GM21515 (cell line): ENCODE results near the gene DHRS13.
"Not testable (repeated sequence)": the region's sequence is repeated elsewhere in the genome, so short reads cannot be mapped to it uniquely, and the experiment has no call there.

Experiments
- ATAC-seq: cut with Tn5 transposase; IDR thresholded peaks from one replicate; pipeline ENCODE4 v1.9.1; 2021; ENCODE audit not compliant: unreplicated experiment

The DHRS13 gene

DNA sequence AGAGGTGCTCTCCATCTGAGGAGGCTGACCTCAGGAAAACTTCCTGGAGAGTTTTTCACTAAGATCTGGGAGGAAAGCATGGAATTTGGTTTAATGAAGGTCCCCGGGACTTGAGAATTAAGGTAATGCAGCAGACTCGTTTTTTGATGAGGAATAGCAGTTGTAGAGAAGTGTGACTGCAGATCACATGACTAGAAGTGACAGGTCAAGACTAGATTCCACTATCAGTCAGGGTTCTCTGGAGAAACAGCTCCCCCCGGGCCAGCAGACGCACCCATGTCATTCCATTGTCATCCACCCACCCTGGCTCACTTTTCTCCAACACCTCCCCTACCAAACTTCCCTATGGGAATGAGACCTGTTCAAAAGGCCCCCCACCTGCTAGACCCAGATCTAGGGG, 1.9 kb upstream of the DHRS13 start:
- ATAC-seq = no peak

DNA sequence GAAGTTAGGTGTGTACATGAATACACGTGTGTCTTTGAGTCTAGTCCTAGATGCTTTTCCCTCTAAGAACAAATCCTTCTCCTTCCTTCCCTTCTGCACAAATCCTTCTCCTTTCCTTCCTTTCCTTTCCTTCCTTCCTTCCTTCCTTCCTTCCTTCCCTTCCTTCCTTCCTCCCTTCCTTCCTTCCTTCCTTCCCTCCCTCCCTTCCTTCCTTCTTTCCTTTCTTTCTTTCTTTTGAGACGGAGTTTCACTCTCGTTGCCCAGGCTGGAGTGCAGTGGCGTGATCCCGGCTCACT, 615 bp upstream of the DHRS13 start:
- ATAC-seq = not testable (repeated sequence)

DNA sequence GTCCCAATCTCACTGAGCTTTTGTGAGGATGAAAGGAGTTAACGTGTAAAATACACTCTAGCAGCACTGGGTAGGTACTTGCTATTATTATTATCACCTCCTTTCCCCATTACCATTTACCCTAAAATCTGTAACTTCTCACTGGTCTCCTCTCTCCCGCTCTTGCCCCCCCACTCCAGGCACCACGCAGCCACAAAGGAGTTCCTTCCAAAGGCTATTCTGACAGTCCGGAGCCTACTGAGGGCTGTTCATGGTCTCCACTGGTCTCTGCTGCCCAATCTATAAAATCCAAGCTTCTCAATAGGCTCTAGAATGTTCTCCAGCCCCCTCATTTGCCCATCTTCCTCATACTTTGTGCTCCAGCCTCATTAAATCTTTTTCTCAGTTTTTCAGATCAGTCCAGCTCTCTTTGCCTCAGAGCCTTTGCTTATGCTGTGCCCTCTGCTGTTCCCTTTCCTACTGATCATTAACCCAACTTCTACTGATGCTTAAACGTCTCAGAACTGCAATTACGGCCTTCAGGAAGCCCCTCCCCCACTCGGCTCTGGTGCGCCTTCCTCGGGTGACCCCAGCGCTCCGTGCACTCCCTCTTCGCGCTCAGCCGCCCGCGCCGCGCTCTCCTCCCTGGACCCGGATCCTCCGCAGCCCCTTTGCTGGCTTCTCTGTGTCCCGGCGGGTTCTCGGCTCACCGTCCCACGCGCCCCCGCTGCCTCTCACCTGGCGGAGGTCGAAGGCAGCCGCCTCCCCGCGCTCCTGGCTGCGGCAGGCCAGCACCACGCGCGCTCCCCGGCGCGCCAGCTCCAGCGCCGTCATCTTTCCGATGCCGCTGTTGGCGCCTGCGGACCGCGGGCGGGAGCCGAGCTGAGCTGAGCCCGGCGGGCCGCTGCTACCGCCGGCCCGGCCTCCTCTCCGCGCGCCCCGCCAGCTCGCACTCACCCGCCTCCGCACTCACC, 737 bp downstream of the DHRS13 start:
- peak; percentile 30 for ATAC-seq

DNA sequence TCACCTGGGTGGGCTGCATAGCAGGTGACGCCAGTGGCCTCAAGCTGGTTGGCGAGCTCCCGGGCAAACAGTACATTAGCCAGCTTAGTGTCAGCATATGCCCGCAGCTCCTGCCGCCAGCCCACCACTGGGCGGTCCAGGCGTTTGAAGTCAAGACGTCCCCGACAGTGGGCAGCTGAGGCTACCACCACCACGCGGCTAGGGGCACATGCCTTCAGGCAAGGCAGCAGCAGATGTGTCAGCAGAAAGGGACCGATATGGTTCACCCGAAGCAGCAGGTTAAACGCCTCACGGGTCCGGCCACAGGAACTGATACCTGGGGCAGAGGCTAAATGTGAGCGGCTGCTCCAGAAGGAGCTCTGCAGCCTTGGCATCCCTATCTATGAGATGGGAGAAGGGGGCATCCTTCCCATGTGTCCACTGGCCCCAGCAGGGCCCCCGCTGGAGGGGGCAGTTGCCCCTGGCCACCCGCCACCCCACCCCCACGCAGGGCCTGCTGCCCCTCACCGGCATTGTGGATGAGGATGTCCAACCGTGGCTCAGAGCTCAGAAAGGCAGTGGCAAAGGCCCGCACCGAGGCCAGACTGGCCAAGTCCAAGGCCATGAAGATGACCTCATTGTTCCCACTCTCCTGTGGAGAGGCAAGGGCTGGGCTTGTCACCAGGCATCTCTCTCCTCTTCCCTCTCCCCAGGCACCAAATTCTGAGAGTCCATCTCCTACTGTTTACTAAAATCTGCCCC, 1.7 kb downstream of the DHRS13 start:
- no peak for ATAC-seq

DNA sequence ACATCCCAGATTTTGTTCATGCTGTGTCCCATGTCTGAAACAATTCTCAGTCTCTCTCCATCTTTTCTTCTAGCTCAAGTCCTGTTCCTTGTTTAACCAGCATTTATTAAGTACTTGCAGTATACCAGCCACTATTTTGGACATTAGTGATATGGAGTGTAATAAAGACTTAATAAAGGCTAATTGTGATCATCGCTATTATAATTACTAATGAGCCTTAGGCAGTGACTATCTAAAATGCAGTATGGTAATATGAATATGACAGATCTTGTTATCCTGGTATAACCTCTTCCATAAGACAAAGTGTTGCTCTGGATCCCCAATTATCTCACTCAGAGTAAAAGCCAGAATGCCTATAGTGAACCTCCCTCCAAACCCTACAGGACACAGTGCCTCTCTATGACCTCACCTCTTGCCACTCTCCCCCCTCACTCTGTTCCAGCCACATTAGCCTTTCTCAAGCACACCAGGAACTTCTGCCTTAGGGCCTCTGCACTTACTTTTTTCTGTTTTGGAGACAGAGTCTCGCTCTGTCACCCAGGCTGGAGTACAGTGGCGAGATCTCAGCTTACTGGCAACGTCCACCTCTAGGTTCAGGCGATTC, 3.6 kb downstream of the DHRS13 start:
- no peak for ATAC-seq

DNA sequence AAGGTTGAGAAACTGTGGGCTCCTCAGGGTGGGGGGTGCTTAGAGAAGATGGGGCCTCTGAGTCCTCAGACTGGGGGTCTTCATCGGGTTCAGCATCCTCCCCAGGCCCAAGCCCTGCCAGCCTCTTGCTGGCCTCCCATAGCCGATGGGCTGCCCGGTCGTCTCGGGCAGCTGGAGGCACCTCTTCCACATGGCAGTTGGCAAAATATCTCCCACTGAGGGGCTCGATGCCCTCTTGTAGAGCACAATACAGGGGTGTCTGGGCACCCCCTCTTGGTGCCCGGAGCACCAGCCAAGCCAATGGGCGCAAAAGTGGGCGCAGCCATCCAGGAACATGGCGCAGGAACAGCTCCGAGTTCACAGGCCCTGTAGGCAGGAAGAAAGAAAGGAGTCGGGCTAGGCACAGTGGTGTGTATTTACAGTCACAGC, 4.3 kb downstream of the DHRS13 start:
- no peak for ATAC-seq

DNA sequence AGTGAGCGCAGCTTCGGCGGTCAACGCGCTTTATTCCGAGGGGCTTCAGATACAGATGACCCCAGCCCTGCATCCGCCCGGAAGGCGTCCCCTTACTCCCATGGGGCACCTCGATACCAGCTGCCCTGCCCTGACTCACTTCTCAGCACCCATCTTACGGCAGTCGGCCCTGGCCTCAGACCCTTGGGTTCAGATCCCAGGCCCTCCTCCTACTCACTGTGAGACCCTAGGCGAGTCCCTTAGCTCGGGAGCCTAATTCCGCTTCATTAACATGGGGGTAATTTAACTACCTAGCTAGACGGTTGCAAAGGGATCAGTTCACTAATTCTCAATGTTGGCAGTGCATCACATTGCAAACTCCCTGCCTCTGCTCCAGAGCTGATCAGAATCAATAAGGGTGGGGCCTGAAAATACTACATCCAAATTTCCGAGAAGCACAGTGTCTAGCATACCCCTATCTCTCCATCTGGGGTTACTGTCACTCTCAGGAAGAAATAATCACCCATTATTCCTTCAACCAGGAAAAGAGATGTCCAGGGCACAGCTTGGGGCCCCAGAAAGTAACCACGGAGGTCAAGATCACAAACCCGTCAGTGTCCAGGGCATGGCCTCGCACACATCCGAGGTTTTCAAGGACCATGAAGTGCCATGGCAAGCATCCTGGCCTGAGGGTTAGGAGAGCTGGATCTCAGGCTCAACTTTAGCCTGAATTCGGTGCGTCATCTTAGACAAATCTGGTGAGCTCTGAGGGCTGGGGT, 4.9 kb downstream of the DHRS13 start:
- no peak for ATAC-seq

DNA sequence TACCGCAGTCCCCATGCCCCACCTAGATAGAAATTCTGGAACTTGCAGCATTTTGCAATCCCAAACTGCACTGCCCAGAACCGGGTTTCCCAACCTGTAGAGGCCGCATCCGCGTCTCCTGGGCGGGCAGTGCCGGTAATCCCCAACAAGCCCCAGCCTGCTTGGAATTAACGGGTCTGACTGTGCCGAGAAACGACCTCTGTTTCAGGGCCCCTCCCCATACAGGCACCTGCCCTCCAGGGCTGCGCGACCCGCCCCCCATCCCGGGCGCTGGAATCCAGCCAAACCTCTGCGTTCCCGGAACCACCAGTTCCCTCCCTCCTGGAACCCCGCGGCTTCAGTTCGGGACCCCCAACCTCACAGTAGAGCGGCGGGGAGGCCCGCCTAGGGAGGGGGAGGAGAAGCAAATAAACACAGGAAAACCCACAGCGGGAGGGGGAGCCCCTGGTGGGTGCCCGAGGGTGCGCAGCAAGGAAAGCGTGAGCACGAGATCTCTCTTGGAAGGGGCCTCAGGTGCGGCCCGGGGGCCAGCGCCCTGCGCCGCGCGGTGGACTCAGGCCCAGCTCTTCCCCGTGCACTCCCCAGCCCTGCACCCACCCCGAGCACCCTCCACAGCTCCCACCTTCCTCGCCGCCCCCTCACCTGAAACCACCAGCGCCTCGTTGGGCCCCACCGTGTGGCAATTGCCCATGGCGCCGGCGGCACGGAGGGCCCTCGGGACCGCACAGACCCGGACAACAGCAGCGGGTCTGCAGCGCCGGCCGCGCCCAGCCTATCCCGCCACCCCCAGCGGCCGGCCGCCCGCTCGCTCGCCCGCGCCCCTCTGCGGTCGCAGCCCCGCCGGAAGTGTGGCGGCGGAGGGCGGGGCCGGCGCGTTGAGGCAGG, 5.8 kb downstream of the DHRS13 start, which contains the start of gene FLOT2:
TSS of gene FLOT2 (minus strand) at position 850 of the 885 bp plus-strand sequence. CDS start at position 691, 159 bp downstream.
- ATAC-seq = no peak

DNA sequence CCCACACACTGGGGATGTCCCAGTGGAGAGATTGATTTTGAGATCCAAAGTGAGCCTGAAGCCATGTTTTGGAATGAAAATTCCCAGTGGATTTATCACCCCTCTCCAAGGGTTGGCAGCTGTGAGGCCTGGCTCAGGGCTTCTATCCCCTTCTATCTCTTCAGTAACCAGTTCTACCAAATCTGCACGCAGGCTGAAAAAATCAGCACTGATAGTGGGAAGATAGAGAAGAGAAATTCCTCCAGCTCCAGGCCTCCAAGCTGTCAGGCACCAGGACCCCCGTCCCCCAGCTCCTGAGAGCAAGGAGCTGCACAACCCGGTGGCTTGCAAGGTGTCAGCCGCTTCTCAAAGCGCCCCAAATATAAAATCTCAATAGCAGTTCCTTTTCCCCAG, 6.4 kb downstream of the DHRS13 start:
- ATAC-seq = no peak

DNA sequence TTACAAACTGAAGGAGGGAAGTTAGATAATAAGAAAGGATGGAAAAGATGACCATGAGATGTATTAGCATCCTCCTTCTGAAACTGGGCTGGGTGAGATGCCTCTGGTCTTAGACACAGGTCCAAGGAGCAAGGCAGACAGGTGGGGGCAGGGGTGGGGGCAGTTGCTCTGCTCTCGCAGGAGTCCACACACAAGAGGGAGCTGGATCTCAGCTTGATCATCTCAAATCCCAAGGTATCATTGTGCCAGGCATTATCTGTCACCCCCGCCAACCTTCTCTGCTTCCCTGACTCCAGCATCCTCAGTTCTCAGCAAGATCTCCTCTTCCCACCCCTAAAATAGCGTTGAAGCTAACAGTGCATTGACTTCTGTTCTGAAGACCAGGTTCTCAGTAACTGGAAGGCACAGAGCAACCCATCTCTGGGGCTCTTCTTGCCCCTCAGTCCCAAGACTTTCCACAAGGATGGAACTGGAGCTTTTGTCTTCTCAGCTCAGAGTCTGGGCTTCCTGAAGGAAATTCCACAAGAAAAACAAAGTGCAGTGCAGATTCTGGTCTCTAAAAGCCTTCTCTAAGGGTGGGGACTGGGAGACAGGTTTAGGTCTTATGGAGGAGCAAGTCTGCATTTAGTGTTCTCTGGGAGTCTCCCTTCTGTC, 7.0 kb downstream of the DHRS13 start:
- ATAC-seq = no peak

DNA sequence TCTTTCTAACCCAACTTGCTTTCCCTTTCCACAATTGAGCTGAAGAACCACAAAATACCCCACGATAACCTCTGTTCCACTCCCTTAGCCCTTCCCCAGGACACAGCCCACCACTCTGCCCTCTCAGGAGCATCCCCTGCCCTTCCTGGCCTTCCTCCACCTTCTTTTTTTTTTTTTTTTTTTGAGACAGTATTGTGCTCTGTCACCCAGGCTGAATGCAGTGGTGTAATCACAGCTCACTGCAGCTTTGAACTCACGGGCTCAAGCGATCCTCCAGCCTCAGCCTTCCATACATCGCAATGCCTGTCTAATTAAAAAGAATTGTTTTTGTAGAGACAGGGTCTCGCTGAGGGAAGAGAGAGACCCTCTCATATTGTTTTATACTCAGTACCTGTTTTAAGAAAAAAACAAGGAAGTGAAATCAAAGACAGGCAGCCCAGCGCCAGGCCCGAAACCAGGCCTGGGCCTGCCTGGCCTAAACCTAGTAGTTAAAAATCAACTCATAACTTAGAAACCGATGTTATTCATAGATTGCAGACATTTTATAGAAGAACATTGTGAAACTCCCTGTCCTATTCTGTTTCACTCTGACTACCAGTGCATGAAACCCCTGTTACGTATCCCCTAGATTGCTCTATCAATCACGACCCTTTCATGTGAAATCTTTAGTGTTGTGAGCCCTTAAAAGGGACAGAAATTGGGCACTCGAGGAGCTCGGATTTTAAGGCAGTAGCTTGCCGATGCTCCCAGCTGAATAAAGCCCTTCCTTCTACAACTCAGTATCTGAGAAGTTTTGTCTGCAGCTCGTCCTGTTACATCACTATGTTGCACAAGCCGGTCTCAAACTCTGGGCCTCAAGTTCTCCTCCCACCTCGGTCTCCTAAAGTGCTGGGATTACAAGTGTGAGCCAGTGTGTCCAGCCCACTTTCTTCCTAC, 9.4 kb downstream of the DHRS13 start:
- ATAC-seq = not testable (repeated sequence)

DNA sequence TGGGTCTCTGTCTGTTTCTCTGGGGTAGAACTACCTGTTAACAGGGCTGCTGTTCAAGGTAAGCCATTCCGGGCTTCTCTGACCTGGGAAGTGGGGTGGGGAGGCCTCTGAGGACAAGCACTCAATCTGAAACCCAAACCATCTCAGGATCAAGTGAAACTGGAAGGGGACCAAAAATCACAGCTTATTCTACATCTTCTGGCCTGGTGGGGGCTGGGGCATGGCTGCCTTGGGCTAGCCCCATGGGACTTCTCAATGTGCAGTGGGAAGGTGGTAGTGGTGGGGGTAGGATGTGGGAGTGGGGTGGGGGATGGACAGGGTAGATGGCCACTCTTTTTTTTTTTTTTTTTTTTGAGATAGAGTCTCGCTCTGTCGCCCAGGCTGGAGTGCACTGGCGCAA, 10.9 kb downstream of the DHRS13 start:
- ATAC-seq = no peak

DNA sequence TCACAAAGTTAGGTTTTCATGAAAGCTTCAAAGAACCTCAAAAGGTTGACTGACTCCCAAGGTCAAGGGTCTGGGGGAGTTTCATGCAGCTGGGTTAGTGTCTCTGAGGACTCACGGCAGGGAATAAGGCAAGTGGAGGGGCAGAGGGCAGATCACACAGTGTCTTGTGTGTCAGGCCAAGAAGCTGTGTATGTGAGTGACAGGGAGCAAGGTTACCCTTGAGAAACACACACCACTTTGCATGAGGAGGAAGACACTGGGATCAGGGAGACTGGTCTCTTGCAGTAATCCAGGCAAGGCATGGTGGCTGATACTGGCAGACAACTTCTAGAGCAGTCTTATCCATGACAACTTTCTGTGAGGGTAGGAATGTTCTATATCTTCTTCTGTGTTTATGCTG, 11.7 kb downstream of the DHRS13 start:
- no peak for ATAC-seq

DNA sequence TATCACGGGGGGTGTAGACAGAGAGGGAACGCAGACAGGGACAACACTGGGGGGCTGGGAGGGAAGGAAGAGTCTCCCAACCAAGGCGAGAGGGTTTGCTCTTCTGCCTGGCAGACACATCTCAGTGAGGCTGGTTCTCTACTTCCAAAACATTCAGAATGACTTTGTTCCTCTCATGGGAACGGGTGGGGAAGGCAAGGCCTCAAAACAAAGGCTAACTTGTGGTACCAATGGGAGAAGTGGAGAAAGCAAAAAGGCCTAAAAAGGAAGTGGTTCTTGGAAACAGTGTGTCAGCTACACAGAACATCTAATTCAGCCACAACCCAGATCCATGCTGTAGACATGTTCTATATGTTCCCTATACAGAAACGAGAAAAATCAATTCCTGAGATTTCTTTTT, 12.9 kb downstream of the DHRS13 start:
- ATAC-seq = no peak

DNA sequence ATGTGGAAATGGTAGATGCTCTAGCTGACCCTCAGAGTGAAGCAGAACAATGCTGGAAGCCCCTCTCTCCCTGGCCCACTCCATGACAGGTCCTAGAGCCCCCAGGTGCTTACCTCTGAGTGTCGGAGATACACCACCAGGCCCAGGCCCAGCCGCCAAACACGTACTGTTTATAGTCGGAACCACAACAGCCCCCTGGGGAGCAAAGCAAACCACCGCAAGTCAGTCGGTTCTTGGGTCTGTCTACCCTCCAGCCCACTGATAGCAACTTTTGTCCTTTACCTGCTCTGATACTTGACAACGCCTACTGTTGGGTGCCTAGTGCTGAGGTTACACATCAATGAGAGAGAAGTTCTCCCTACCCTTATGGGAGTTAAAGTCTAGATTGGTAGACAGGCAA, 14.0 kb downstream of the DHRS13 start:
- ATAC-seq = no peak

DNA sequence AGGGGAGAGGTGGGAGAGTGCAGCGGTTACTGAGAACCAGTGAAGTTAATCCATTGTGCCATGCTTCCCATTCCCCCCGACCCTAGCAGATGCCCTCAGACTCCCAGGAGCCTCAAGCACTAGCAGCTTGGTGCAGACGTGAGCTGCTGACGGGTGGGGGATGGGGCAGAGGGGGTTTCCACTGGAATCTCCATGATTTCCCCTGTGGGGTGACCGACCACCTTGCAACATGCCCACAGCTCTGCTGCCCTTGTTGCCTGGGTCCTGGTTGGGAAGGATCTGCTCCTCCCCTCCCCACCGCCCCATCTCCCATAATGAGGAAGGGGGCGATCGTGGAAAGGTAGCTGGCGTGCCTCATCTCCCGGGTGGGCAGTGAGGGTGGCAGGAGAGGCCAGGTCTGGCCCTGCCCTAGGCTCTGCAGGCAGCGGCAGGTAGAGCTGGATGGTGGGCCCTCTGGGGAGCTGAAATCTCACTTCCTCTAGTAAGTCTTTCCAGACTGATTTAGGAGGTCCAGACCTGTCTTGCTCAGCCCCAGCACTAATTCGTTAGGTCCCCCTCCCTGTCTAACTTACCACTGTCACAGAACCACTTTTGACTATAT, 14.9 kb downstream of the DHRS13 start:
- no peak for ATAC-seq

DNA sequence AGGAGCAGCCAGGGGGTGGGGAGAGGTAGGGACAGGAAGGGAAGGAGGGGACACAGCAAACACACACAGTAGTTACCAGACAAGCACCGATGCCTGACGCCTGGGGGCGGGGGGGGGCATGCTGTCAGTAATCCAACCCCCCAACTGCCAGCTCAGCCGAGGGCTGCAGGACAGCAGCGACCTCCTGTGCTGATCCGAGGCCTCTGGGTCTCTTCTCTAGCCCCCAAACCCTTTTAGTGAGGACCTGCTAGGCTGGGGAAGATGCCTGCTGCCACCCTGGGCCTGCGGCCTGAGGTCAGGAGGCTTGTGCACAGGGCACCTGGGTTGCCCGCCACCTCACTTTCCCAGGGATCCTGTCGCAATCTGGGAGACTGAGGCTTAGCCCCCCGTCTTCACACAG, 16.9 kb downstream of the DHRS13 start:
- no peak for ATAC-seq

DNA sequence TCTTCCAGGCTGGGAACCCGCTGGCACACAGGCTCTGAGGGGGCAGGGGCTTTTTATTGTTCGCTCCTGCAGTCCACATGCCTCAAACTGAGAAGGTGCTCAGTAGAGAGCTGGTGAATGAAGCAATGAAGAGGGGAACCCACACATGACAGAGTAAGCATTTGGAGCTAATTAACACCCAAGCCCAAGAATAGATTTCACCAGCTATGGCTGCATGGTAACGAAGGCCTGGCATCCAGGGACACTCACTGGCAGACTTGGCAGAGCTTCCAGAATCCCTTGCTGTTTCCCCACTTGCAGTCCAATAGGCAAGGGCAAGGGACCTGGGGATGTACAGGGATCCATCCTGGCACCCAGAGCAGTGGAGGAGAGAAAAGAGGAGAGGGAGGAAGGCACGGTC, 17.5 kb downstream of the DHRS13 start:
- ATAC-seq = no peak
